GM06990 (cell line): ENCODE measurements around the gene DET1.
"Not testable (repeated sequence)": the region's sequence is repeated elsewhere in the genome, so short reads cannot be mapped to it uniquely, and the experiment has no call there.

ENCODE experiments used
- DNase-seq: peaks from one replicate; pipeline ENCODE4 v3.0.0-alpha.2; 2011; ENCODE audit not compliant: insufficient read length; ENCODE audit errors: extremely low read depth
- H3K27me3 ChIP-seq: replicated peaks from 2 replicates; pipeline ENCODE4 v1.6.0; 2011; ENCODE audit warnings: low read length; ENCODE audit not compliant: control insufficient read depth, insufficient read depth
- H3K36me3 ChIP-seq: 2 replicates; pipeline ENCODE4 v1.5.1; 2011; ENCODE audit warnings: low read length; ENCODE audit not compliant: control insufficient read depth, insufficient read depth
- H3K4me3 ChIP-seq: replicated peaks from 2 replicates; pipeline ENCODE4 v1.5.1; 2011; ENCODE audit warnings: low read depth, mild to moderate bottlenecking, control low read depth, low read length
- CTCF ChIP-seq: IDR thresholded peaks from 2 replicates; pipeline ENCODE4 v1.5.1; 2011; ENCODE audit warnings: low read length, control low read depth, mild to moderate bottlenecking, inconsistent platforms; ENCODE audit not compliant: insufficient read depth, poor library complexity, severe bottlenecking

DET1 gene

GRCh38 chr15:88541709-88542341, 4.7 kb downstream of the DET1 start:
- DNase-seq: no peak
- Histone ChIP-seq H3K4me3 (no peak overlapping the region), H3K36me3 (no peaks in the 10 kb centered on the region)

GRCh38 chr15:88541111-88541510, 5.4 kb downstream of the DET1 start:
- not testable (repeated sequence) for H3K4me3 ChIP-seq, DNase-seq, H3K27me3 ChIP-seq, H3K36me3 ChIP-seq

More at GRCh38 chr15:88541709-88542341, 4.7 kb downstream of the DET1 start:
- no peak for TF ChIP-seq CTCF
- H3K27me3 ChIP-seq: no peaks in the 10 kb centered on the region

GRCh38 chr15:88540350-88540749, 6.1 kb downstream of the DET1 start:
- not testable (repeated sequence) for H3K36me3 ChIP-seq, H3K27me3 ChIP-seq, H3K4me3 ChIP-seq, DNase-seq

GRCh38 chr15:88539441-88539840, 7.0 kb downstream of the DET1 start:
- Histone ChIP-seq H3K4me3 (no peak overlapping the region), H3K27me3 (no peaks in the 10 kb centered on the region), H3K36me3 (no peaks in the 10 kb centered on the region)
- TF ChIP-seq CTCF: no peak
- no peak for DNase-seq

GRCh38 chr15:88538972-88539371, 7.5 kb downstream of the DET1 start:
- Histone ChIP-seq H3K36me3 (no peaks in the 10 kb centered on the region), H3K27me3 (no peaks in the 10 kb centered on the region), H3K4me3 (no peak overlapping the region)
- no peak for DNase-seq
- no peak for TF ChIP-seq CTCF

GRCh38 chr15:88537591-88538317, 8.7 kb downstream of the DET1 start:
- no peak for DNase-seq
- no peaks in the 10 kb centered on the region for H3K27me3 ChIP-seq
- no peak for TF ChIP-seq CTCF
- no peak overlapping the region for H3K4me3 ChIP-seq
- no peaks in the 10 kb centered on the region for H3K36me3 ChIP-seq
